Right ventricle myocardium superior (tissue), 1 donor: Measurements from ENCODE around the gene CD300A. TPM values are rescaled to one million over a fixed set of nuclear protein-coding genes. Genes with fewer than 3 reads are reported as not detected.
A peak's percentile ranks its signal among the peaks of the same experiment; 100 is the strongest.
"Not testable (repeated sequence)": the region's sequence is repeated elsewhere in the genome, so short reads cannot be mapped to it uniquely, and the experiment has no call there.

ENCODE experiments used
- ATAC-seq: fragments of 200-7000 bp; cut with Tn5 transposase; one replicate; pipeline ENCODE4 v1.9.1; 2020; ENCODE audit warnings: mild to moderate bottlenecking; ENCODE audit not compliant: poor library complexity
- DNase-seq: peaks from one replicate; pipeline ENCODE4 v3.0.0-alpha.2; 2020
- intact Hi-C: fragments of 100-400 bp; cut with DNase I; formaldehyde crosslinking; loops from one replicate; pipeline ENCODE4 v1.11.2; 2022
- total RNA-seq: library from RNA; stranded (reverse); fragmentation: NEBNext Ultra II Directional; extraction: Animal tissue kit (Norgen Biotek cat#: 25700); gene quantifications from one replicate; pipeline ENCODE4 v1.2.1, GENCODE V29; 2021
- donor health status: DM: no; HTN: yes; CAD: no; lungs with severe emphysema.

Gene CD300A
- total RNA-seq, 1 donor from 2014 or later: 1.7 TPM

GRCh38 chr17:74499992-74500391, 33.6 kb downstream of the CD300A start:
- DNase-seq (no peak), ATAC-seq (no peak)
- intact Hi-C loops: loop anchor here (10.0 kb wide), 1 partner anchor 195 kb away; no protein-coding TSS in a partner anchor

GRCh38 chr17:74502861-74503260, 36.4 kb downstream of the CD300A start:
- intact Hi-C loops: no loop called here
- no peak for ATAC-seq
- no peak for DNase-seq

- intact Hi-C loops, ATAC-seq, DNase-seq: not testable (repeated sequence)
These were observed 37.5 kb downstream of the CD300A start for GRCh38 chr17:74503949-74504348.

- ATAC-seq: no peak
- no peak for DNase-seq
These were observed 41.7 kb downstream of the CD300A start for GRCh38 chr17:74508156-74508555.

GRCh38 chr17:74512036-74512435, 45.6 kb downstream of the CD300A start:
- peak; percentile 64 for DNase-seq
- intact Hi-C loops: no loop called here
- ATAC-seq: peak; percentile 85

More at GRCh38 chr17:74508156-74508555, 41.7 kb downstream of the CD300A start:
- intact Hi-C loops: no loop called here

- intact Hi-C loops: no loop called here
- ATAC-seq: peak; percentile 32
- no peak for DNase-seq
These were observed 46.2 kb downstream of the CD300A start for GRCh38 chr17:74512624-74513091.

- DNase-seq: no peak
- intact Hi-C loops: no loop called here
- ATAC-seq: no peak
These were observed 47.7 kb downstream of the CD300A start for GRCh38 chr17:74513987-74514631.

- ATAC-seq: no peak
- intact Hi-C loops: no loop called here
- DNase-seq: no peak
These were observed 48.3 kb downstream of the CD300A start for GRCh38 chr17:74514632-74515334.

GRCh38 chr17:74515941-74516340, 49.5 kb downstream of the CD300A start:
- ATAC-seq: no peak
- intact Hi-C loops: no loop called here
- no peak for DNase-seq

- DNase-seq (no peak), ATAC-seq (no peak)
- intact Hi-C loops: no loop called here
These were observed 50.3 kb downstream of the CD300A start for GRCh38 chr17:74516561-74517328.

GRCh38 chr17:74518413-74518981, 52.1 kb downstream of the CD300A start:
- ATAC-seq, intact Hi-C loops, DNase-seq: not testable (repeated sequence)

- DNase-seq: peak; percentile 62
- peak; percentile 65 for ATAC-seq
- intact Hi-C loops: no loop called here
These were observed 53.6 kb downstream of the CD300A start for GRCh38 chr17:74520016-74520434.

GRCh38 chr17:74520790-74521480, 54.5 kb downstream of the CD300A start:
- peak; percentile 80 for ATAC-seq
- peak; percentile 47 for DNase-seq
- intact Hi-C loops: no loop called here

GRCh38 chr17:74521701-74522201, 55.3 kb downstream of the CD300A start:
- intact Hi-C loops: no loop called here
- DNase-seq: no peak
- ATAC-seq: peak; percentile 61

GRCh38 chr17:74522381-74523105, 56.1 kb downstream of the CD300A start:
- intact Hi-C loops: no loop called here
- DNase-seq: no peak
- no peak for ATAC-seq

GRCh38 chr17:74523308-74523707, 56.9 kb downstream of the CD300A start:
- ATAC-seq (no peak), DNase-seq (no peak)
- intact Hi-C loops: no loop called here

- intact Hi-C loops: no loop called here
These were observed 58.4 kb downstream of the CD300A start for GRCh38 chr17:74524653-74525464.

More at GRCh38 chr17:74524653-74525464, 58.4 kb downstream of the CD300A start:
- no peak for ATAC-seq
- DNase-seq: no peak
